Activated gamma-delta T cell (primary cell): ENCODE measurements around the gene ARMC3.
"Not testable (repeated sequence)": the region's sequence is repeated elsewhere in the genome, so short reads cannot be mapped to it uniquely, and the experiment has no call there.

Experiments used
- DNase-seq: peaks from one replicate; lab custom pipeline; 2025; lab: John Stamatoyannopoulos, UW

The ARMC3 gene

DNA sequence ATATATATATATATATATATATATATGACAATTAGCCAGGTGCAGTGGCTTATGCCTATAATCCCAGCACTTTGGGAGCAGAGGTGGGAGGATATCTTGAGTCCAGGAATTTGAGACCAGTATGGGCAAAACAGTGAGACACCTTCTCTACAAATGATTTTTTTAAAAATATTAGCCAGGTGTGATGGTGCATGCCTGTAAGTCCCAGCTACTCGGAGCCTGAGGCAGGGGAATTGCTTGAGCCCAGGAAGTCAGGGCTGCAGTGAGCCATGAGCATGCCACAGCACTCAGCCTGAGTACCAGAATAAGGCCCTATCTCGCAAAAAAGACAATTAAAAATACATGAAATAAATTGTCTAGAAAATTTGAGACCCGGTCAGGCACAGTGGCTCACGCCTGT, 120.3 kb downstream of the ARMC3 start:
- DNase-seq, result no peak

DNA sequence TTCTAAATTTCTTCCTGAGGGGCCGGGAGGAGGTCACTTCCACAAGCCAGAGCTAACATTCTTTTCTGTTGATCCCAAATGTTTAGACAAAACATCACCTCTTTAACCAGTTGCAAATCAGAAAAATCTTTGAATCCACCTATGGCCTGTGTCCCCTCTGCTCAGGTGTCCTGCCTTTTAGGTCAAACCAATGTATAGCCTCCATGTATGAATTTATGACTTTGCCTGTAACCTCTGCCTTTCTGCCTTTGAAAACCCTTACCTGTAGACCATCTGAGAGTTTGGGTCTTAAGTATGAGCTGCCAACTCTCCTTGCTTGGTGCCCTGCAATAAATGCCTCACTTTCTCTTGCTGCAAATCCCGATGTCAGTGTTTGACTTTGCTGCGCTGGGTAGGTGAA, 123.4 kb downstream of the ARMC3 start:
- no peak for DNase-seq

DNA sequence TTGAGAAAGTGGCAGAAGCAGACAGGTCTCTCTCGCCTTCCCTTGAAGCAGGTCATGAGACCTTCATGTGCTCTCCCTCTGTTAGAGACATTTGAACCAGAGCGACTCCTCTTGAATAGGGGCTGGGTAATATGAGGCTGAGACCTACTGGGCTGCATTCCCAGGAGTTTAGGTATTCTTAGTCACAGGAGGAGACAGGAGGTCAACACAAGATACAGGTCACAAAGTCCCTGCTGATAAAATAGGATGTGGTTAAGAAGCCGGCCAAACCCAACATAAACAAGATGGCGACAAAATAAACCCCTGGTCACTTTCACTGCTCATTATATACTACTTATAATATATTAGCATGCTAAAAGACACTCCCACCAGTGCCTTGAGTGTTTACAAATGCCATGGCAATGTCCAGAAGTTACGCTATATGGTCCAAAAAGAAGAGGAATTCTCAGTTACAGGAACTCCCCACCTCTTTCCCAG, 124.0 kb downstream of the ARMC3 start:
- no peak for DNase-seq

DNA sequence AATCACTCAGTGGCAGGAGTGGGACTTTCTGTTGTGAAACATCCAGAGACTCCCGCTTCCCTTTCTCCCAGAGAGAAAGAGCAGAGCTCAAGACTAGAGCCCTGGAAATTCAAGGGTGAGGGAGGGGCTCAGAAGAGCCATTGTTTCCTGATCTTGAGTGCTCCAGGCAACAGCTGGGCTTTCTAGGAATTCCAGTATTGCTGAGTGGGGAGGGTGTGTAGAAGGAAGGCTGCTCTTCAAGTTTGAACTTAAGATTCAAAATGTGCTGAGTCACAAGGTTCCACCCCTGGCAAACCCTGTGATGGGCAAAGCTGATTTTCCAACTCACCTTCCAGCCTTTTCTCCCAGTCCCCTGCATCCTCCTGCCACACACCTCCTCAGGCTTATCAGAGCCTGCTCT, 125.2 kb downstream of the ARMC3 start:
- DNase-seq, result no peak

DNA sequence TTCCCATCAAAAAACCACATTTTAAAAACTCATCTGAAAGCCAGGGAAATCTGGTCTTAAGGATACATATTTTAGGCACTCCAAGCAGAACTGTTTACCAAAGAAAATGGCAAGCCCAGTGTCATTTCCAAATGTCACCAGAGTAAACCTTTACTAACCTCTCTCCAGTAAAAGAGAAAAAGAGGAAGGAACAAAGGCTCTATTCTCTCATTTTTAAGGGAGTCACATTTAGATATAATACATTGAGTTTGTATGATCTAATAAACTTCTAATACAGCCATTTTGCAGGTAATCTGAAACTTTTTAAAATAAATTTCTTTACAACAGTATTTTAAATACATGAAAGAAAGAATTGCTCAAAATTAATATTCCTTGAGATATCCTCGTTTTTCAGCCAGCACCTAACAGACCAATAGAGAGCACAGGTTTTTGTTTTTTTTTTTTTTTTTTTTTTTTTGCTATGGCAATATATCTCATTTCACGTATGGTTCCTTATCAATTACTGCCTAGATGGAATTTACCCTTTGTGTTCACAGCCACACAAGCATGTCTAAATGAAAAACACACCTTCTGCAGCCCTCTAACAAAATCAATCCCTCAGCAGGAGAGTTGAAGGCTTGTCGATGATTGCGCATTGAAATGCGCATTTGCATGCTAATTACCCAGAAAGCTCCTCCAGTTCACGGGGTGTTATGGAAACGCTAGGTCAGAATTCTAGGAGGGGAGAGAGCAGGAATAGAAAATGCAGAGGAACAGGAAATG, 127.8 kb downstream of the ARMC3 start:
- DNase-seq, result no peak

DNA sequence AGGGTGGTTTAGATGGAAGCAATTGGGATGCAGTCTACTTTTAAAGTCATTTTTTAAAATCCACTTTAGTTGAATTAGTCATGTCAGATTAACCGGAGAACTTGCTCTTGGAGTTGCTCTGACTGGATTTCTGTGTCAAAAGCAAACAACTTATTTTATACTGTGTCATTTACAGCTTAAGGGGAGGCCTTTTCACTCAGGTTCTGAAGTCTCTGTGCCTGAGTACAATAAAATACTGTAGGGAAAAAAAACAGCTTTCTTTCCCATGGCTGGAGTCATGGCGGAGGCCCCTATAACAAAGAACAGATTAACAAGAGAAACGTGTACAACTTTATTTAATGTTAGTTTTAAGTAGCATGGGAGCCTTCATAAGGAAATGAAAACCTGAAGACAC, 128.3 kb downstream of the ARMC3 start:
- DNase-seq, result no peak

DNA sequence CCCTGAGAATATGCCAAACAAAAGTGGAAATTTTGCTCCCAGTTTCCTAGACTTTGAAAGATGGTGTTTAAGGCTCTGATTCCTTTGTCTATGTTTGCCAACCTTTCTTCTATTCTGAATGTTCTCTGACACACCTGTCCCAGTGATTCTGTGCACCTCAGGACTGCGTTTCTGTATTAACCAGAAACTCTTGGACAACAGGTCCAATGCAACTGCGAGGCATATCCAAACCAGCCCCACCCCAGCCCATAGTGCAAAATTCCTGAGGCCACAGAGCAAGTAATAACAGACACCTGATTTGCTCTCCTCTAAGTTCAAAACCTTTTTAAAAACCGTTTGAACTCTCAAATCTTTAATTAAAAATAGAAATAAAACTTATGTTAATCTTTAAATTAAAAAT, 130.5 kb downstream of the ARMC3 start:
- no peak for DNase-seq

DNA sequence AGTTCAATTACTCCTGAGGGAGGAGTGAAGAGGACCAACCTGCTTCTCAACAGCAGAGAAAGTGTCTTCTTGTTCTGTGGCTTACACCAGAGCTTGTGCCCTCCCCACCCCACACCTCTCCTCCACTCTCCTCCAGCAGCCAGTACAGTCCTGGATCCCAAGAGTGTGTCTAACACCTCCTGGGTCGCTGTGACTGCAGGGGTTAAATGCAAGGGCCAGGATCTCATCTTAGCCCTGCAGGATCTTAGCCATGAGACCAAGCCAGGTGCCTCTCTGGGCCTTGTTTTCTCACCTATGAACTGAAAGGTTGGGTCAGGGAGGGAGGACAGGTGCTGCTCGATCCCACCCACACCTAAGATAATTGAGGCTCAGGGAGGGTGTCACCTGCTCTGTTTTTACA, 133.1 kb downstream of the ARMC3 start:
- no peak for DNase-seq

DNA sequence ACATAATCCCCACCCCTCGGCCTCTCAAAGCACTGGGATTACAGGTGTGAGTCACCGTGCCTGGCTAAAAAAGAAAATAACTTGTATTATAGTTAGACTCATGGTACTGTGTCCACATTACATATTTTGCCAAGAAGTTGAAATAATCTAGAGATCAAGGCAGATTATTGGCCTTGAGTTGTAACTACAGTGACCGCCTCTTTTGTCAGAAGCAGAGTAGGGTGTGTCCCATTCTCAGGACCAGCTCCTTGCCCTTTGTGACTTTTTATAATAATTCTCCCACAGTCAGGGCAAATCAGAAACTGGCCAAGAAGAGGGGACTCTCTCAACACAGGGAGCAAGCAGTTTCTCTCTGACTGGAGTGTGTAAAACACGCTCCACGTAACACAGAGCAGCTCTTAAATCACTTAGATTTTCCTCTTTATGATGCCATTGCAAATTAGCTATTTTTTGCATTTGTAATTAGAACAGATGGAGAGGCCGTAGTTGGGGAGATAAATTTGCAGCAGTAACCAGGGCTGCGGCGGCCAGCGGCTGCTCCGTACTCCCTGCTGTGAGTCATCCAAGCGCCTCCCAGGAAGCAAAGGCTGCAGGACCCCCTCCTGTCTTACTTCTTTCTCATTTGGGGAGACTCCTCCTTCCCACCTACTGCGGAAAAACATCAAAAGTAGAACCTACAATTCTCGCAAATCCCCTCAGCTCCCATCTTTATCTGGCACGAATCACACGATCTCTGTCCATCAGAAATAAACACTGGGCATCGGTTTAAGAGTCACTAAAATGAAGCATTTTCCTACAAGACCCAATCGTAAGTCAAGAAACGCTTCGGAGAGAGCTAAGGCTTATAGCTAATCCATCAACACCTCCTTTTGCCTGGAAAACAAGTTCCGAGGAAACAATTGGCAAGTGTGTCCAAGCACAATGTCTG, 135.5 kb downstream of the ARMC3 start:
- DNase-seq, result no peak

DNA sequence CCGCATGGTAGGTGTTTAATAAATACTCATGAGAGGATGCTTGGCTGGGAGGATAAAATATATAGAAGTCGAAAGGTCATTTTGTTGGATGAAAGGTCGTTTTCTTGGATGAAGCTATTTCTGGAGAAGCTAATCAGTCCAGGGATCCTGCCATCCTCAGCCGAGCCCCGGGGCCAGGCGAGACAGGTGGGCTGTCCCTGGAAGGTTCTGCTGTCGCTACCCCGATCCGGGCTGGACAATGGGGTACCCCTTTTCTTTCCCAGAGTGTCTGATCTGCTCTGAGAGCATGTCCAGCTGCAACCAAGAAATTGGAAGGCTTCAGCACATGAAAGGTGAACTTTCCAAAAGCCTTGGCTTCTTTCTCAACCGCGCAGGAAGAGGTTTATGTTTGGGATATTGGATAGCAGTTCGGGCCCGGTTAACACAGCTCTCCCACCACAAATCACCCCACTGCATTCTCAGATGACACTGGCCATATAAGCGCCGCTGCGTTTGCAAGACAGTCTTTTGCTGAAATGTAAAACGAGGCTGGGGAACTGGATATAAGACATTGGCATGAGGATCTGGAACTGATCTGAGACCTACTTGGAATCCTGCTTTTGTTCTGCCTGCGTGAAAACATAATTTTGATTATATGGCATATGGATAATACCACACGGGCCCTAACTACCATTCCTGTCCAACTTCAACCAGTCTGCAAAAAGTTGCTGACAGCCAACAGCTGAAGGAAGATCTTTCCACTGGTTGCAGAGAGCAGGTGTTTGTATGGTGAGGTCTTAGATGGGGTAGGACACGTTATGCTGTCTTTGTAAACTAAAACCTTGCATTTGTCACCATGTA, 136.3 kb downstream of the ARMC3 start:
- DNase-seq, result no peak

DNA sequence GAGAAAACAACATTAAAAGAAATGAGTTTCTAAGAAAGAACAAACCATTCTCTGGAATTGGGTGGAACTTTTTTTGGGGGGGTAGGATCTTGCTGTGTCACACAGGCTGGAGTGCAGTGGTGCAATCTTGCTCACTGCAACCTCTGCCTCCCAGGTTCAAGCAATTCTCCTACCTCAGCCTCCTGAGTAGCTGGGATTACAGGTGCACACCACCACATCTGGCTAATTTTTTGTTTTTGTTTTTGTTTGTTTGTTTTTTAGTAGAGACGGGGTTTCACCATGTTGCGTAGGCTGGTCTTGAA, 136.9 kb downstream of the ARMC3 start:
- not testable (repeated sequence) for DNase-seq

DNA sequence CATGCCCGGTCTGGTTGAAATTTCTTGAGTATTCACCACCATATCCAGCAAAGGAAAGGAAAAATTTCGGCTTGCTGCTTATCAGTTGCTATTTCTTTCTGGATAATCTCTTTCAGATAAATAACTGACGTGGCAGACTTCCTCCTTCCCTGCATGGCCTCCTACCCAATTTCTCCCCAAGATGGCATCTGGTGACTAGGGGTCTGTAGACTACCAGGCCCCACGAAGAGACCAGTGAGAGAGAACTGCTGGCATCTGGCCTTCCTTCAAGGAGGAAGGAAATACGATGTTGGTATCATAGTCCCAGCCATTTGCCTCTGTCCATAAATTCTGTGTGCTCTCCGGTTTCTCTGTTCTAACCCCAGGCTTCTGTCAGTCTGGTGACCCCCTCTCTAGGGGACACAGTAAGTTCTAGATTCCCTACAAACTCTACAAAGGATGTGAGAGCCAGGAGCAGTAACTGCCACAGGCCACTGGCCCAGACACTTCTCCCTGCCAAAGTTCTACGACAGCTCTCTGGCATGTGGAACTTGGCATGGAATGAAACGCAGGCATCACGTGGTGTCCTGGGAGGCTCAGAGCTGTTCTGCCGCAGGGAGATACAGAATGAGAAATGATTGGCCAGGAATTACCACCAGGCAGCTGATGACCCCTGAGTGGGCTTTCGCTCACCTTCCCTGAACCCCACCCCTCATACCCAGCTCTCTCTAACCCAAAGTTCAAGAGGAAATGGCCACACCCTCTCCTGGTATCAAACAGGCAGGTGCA, 137.5 kb downstream of the ARMC3 start:
- no peak for DNase-seq

DNA sequence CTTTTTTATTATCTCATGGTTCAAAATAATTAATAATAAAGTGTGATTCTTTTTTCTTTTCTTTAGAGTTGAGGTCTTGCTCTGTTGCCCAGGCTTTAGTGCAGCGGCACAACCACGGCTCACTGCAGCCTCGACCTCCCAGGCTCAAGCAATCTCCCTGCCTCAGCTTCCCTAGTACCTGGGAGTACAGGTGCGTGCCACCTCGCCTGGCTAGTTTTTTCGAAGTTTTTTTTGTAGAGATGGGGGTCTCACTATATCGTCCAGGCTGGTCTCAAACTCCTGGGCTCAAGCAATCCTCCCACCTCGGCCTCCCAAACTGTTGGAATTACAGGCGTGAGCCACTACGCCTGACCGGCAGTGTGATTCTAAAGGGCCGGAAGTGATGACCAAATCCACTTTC, 139.5 kb downstream of the ARMC3 start:
- DNase-seq, result no peak

DNA sequence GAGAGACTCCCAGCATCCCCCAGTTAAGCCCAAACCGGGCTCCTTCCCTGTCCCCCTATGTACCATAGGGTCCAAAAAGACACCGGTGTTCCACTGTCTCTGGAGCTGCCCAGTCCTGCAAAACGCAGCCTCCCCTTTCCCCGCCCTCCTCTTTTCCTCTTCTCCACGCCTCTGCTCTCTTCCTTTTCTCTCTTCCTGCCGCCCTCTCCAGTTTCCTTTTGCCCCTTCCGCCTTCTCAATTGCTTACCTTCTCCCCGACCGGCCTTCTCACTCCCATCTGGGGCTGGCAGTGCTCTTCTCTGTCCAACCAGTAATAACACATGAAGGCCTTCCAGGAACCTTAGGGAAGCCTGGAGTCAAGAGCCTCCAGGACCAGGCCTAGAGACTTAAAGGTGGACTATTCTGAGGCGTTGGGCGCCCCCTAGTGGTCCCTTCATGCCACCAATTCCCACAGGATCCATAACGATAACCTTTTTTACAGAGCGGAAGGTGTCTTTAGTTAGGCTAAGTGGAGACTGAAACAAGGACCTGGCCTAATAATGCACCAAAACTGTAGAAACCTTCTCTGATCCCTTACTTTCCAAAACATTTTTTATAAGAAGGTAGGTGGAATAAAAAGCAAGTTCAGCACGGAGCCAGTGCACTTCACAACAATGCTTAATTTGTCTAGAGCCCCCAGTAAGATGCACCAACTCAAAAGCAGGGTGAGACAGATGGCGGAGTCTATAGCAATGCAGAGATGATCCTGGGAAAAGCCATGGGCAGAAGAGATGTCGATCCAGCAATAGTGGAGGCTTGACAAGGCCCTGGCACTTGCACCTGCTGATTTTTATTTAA, 140.3 kb downstream of the ARMC3 start:
- no peak for DNase-seq

DNA sequence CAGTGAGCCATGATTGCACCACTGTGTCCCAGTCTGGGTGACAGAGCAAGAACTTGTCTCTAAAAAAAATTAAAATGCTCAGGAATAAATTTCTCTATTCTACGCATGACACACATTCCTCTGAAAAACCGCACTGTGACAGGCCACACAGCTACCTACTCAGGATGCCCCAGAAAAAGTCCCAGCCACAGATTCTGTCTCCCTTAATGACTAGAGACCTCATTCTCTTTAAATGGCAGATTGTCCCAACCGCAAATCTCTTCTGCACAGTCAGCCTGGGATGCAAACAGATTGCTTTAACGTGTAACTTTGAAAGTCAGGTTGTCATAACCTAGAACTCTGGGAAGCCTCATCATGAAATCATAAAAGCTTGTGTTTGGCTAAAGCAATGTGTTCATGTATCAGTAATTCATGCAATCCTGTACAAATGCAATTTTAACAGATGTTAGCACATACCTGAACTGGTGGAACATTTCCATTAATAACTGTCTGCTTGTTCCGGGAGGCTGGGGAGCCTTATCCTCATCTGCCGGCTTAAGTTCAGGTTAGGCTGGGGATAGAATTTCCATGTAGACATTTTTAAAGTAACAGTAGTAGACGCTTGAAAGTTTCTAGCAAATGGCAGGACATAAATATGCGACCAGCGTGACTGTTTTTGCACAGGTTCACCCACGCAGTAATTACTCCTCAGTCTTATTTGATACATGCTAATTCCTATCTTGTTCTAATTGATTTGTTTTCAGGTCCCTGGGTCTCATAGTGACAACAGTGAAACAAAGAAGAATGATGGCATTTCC, 141.4 kb downstream of the ARMC3 start:
- DNase-seq, result no peak

DNA sequence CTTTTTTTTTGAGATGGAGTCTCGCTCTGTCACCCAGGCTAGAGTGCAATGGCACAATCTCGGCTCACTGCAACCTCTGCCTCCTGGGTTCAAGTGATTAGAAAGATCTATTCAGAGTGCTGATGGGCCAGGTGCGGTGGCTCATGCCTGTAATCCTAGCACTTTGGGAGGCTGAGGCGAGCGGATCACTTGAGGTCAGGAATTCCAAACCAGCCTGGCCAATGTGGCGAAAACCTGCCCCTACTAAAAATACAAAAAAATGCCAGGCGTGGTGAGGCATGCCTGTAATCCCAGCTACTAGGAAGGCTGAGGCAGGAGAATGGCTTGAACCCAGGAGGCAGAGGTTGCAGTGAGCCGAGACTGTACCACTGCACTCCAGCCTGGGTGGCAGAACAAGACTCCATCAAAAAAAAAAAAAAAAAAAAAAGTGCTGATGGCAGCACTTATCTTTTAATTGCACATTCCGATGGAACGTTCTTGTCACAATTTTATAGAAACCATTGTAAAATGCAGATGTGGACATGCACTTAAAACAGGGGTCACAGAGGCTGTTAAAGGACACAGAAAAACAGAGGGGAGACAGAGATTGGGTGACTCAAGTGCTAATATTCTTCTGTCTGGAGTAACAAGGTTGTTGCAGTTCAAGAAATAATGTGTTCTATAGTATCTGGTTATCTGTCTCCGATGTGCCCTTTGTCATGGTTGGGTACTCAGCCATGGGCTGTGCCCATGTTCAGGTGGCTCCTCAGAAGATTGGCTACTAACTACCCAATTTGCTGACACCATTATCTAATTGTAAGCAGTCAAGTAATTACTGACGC, 142.4 kb downstream of the ARMC3 start:
- DNase-seq, result not testable (repeated sequence)

DNA sequence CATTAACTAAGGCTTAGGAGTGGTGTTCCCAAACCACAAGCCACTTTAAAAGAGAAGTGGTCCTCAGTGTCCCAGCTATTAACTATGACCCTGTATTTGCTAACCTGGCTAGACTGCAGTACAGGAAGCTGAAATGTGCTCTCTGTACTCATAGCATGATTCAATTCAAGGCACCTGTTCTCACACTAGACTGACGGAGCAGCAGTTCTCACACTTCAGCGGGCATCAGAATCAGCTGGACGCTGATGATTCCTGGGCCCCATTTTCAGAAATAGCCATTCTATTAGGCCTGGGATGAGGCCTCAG, 143.0 kb downstream of the ARMC3 start:
- no peak for DNase-seq

DNA sequence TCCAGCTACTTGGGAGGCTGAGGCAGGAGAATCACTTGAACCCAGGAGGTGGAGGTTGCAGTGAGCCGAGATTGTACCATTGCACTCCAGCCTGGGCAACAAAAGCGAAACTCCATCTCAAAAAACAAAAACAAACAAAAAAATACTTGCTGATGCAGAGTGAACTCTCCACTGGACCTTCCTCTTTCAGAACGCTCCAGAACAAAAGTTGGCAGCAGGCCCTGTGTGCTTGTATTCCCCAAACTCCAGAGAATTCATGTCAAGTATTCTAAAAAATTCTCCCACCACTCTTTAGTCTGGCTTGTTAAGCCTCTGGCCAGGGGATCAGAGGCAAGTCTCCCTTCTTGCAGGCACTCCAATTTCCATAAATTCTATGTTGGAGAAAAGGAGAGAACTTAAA, 144.7 kb downstream of the ARMC3 start:
- DNase-seq, result not testable (repeated sequence)

DNA sequence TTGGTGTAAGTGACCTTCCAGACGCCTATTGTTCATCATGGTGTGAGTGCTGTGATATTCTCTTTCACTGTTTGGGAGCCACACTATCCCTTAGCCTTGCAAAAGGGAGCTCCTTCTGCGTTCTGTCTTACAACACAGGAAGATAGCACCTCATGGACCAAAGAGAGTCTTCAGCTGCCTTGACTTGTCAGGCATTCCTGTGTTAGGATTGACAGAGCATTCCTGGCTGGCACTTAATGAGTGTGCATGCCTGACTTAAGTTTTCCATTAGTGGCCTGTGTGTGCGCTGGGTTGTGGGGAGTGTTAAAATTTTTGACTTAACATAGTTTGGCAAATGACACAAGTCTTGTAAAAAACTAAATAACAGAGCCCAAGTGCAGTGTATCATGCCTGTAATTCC, 145.7 kb downstream of the ARMC3 start:
- no peak for DNase-seq
